G401 (cell line): ENCODE data around the gene VAV3. TPM values are rescaled to one million over a fixed set of nuclear protein-coding genes. Genes with fewer than 3 reads are reported as not detected.

ENCODE experiments used
- DNase-seq: peaks from one replicate; pipeline ENCODE4 v3.0.0-alpha.2; 2015; ENCODE audit warnings: low spot score
- in situ Hi-C: cut with HindIII; loops from 2 replicates; pipeline ENCODE4 v1.10.0; 2016; ENCODE audit warnings: low sequenced_read_pairs, mixed read lengths
- total RNA-seq: library from RNA; depleted of rRNA; stranded (reverse); fragments of >200 nt; shearing (Covaris generic); gene quantifications from 2 replicates; pipeline ENCODE4 v1.2.3, GENCODE V29; 2014

The VAV3 gene
- total RNA-seq, 1 experiment from 2014 or later, result 0.34 TPM

GRCh38 chr1:107810291-107810951, 154.6 kb downstream of the VAV3 start:
- DNase-seq, result no peak
- in situ Hi-C loops, result no loop called here

- in situ Hi-C loops, result no loop called here
- DNase-seq, result no peak
These were observed 157.1 kb downstream of the VAV3 start for GRCh38 chr1:107807855-107808254.

- in situ Hi-C loops, result no loop called here
- no peak for DNase-seq
These were observed 157.6 kb downstream of the VAV3 start for GRCh38 chr1:107807405-107807804.

GRCh38 chr1:107806902-107807301, 158.1 kb downstream of the VAV3 start:
- in situ Hi-C loops, result no loop called here
- no peak for DNase-seq

GRCh38 chr1:107804741-107805140, 160.2 kb downstream of the VAV3 start:
- no peak for DNase-seq
- in situ Hi-C loops, result no loop called here

GRCh38 chr1:107804134-107804533, 160.8 kb downstream of the VAV3 start:
- no peak for DNase-seq
- in situ Hi-C loops, result no loop called here

- no peak for DNase-seq
- in situ Hi-C loops, result no loop called here
These were observed 161.4 kb downstream of the VAV3 start for GRCh38 chr1:107803579-107803978.

GRCh38 chr1:107802654-107803053, 162.3 kb downstream of the VAV3 start:
- in situ Hi-C loops, result no loop called here
- no peak for DNase-seq

GRCh38 chr1:107795994-107796393, 169.0 kb downstream of the VAV3 start:
- in situ Hi-C loops, result no loop called here
- no peak for DNase-seq

- DNase-seq, result no peak
- in situ Hi-C loops, result no loop called here
These were observed 169.5 kb downstream of the VAV3 start for GRCh38 chr1:107795441-107795840.

GRCh38 chr1:107794571-107794970, 170.4 kb downstream of the VAV3 start:
- DNase-seq, result no peak
- in situ Hi-C loops, result no loop called here

GRCh38 chr1:107793896-107794453, 171.0 kb downstream of the VAV3 start:
- peak; percentile 59 for DNase-seq
- in situ Hi-C loops, result no loop called here

- in situ Hi-C loops, result no loop called here
- no peak for DNase-seq
These were observed 173.6 kb downstream of the VAV3 start for GRCh38 chr1:107791348-107791747.

GRCh38 chr1:107789817-107790524, 175.0 kb downstream of the VAV3 start:
- in situ Hi-C loops, result no loop called here
- DNase-seq, result no peak

- DNase-seq, result no peak
- in situ Hi-C loops, result no loop called here
These were observed 176.5 kb downstream of the VAV3 start for GRCh38 chr1:107788206-107789202.

GRCh38 chr1:107787299-107787698, 177.7 kb downstream of the VAV3 start:
- in situ Hi-C loops, result no loop called here
- no peak for DNase-seq

- in situ Hi-C loops, result no loop called here
- no peak for DNase-seq
These were observed 178.7 kb downstream of the VAV3 start for GRCh38 chr1:107786203-107786845.

GRCh38 chr1:107785496-107786202, 179.3 kb downstream of the VAV3 start:
- in situ Hi-C loops, result no loop called here
- no peak for DNase-seq
